Measurements from ENCODE around the gene FRMPD1. TPM values are rescaled to one million over a fixed set of nuclear protein-coding genes. Genes with fewer than 3 reads are reported as not detected.

The FRMPD1 gene
- total RNA-seq, 4 donors from 2014 or later: 0.04 to 0.18 TPM; not detected in 2

GRCh38 chr9:37710046-37710445 is 59.3 kb downstream of the FRMPD1 start:
- 74 to 76% methylated on average over 3 of the region's 3 CpGs for WGBS, 2 donors
- Histone ChIP-seq H3K4me1 (no peaks in the 10 kb centered on the region), H3K27ac (no peak overlapping the region), H3K4me3 (no peak overlapping the region), H3K36me3 (no peaks in the 10 kb centered on the region), H3K27me3 (peaks cover 0 to 18% (median 0%) of the 10 kb centered on the region in 4 donors), H3K9me3 (no peaks in the 10 kb centered on the region)
- TF ChIP-seq POLR2A (IDR thresholded peaks at IDR 0.05) (no peak), CTCF (IDR thresholded peaks at IDR 0.05) (no peak)
- DNase-seq: no peak
- intact Hi-C loops (cut with DNase I): loop anchor here (10.0 kb wide), 1 partner anchor 55 kb away; the partner anchor contains the start of gene FRMPD1

GRCh38 chr9:37715260-37715659 is 64.5 kb downstream of the FRMPD1 start:
- no peaks in the 10 kb centered on the region for H3K9me3 ChIP-seq
- intact Hi-C loops (cut with DNase I): loop anchor here (10.0 kb wide), 1 partner anchor 60 kb away; the partner anchor contains the start of gene FRMPD1
- 46 to 47% methylated on average over 4 of the region's 4 CpGs for WGBS, 2 donors
- DNase-seq: no peak
- no peaks in the 10 kb centered on the region for H3K4me1 ChIP-seq
- H3K4me3 ChIP-seq: no peak overlapping the region
- H3K27me3 ChIP-seq: peaks cover 0 to under 1% (median 0%) of the 10 kb centered on the region in 4 donors
- no peaks in the 10 kb centered on the region for H3K36me3 ChIP-seq
- no peak for TF ChIP-seq CTCF (IDR thresholded peaks at IDR 0.05)
- no peak for TF ChIP-seq POLR2A (IDR thresholded peaks at IDR 0.05)
- no peak overlapping the region for H3K27ac ChIP-seq

- DNase-seq: no peak
- no peak overlapping the region for H3K4me3 ChIP-seq
- no peaks in the 10 kb centered on the region for H3K4me1 ChIP-seq
- no peaks in the 10 kb centered on the region for H3K36me3 ChIP-seq
- 72 to 82% methylated on average over 5 of the region's 5 CpGs for WGBS, 2 donors
- intact Hi-C loops (cut with DNase I): loop anchor here (10.0 kb wide), 1 partner anchor 61 kb away; the partner anchor contains the start of gene FRMPD1
- TF ChIP-seq CTCF (IDR thresholded peaks at IDR 0.05) (no peak), POLR2A (IDR thresholded peaks at IDR 0.05) (no peak)
- no peaks in the 10 kb centered on the region for H3K9me3 ChIP-seq
- no peak overlapping the region for H3K27ac ChIP-seq
- peaks cover 0 to 8% (median 0%) of the 10 kb centered on the region in 4 donors for H3K27me3 ChIP-seq
These were observed 65.3 kb downstream of the FRMPD1 start for GRCh38 chr9:37715991-37716505.

- Histone ChIP-seq H3K27me3 (peaks cover 0 to 8% (median 0%) of the 10 kb centered on the region in 4 donors), H3K4me3 (no peak overlapping the region), H3K36me3 (no peaks in the 10 kb centered on the region), H3K9me3 (no peaks in the 10 kb centered on the region), H3K4me1 (no peaks in the 10 kb centered on the region), H3K27ac (no peak overlapping the region)
- intact Hi-C loops (cut with DNase I): loop anchor here (10.0 kb wide), 1 partner anchor 65 kb away; the partner anchor contains the start of gene FRMPD1
- WGBS, 2 donors: 65 to 71% methylated on average over 2 of the region's 2 CpGs
- DNase-seq: no peak
- no peak for TF ChIP-seq POLR2A (IDR thresholded peaks at IDR 0.05)
- no peak for TF ChIP-seq CTCF (IDR thresholded peaks at IDR 0.05)
These were observed 68.8 kb downstream of the FRMPD1 start for GRCh38 chr9:37719526-37719925.

- intact Hi-C loops (cut with DNase I): no loop called here
- peaks cover 0 to 36% (median 0%) of the 10 kb centered on the region in 4 donors for H3K27me3 ChIP-seq
- 86 to 98% methylated on average over 4 to 5 of the region's 5 CpGs for WGBS, 2 donors
- H3K36me3 ChIP-seq: no peaks in the 10 kb centered on the region
- H3K4me1 ChIP-seq: no peaks in the 10 kb centered on the region
- H3K27ac ChIP-seq: no peak overlapping the region
- no peak overlapping the region for H3K4me3 ChIP-seq
- TF ChIP-seq CTCF (IDR thresholded peaks at IDR 0.05) (no peak), POLR2A (IDR thresholded peaks at IDR 0.05) (no peak)
- no peak for DNase-seq
- H3K9me3 ChIP-seq: no peaks in the 10 kb centered on the region
These were observed 76.3 kb downstream of the FRMPD1 start for GRCh38 chr9:37727013-37727412.
